Endothelial cell (in vitro differentiated cells): ENCODE data around the gene LRBA. TPM values are rescaled to one million over a fixed set of nuclear protein-coding genes. Genes with fewer than 3 reads are reported as not detected.

ENCODE experiments used
- DNase-seq: peaks from one replicate; pipeline ENCODE4 v3.0.0; 2021; ENCODE audit warnings: low spot score
- H3K27ac Mint-ChIP-seq: one replicate; pipeline ENCODE4 v1.8.0; 2021; ENCODE audit warnings: mixed read lengths, inconsistent platforms; ENCODE audit not compliant: unreplicated experiment
- H3K27me3 Mint-ChIP-seq: one replicate; pipeline ENCODE4 v1.8.0; 2021; ENCODE audit warnings: mild to moderate bottlenecking, moderate library complexity, mixed read lengths, inconsistent platforms; ENCODE audit not compliant: unreplicated experiment
- H3K36me3 Mint-ChIP-seq: one replicate; pipeline ENCODE4 v1.8.0; 2021; ENCODE audit warnings: mild to moderate bottlenecking, low read depth, mixed read lengths, inconsistent platforms; ENCODE audit not compliant: unreplicated experiment
- H3K4me1 Mint-ChIP-seq: one replicate; pipeline ENCODE4 v1.8.0; 2021; ENCODE audit warnings: mild to moderate bottlenecking, mixed read lengths, inconsistent platforms; ENCODE audit not compliant: unreplicated experiment
- H3K4me3 Mint-ChIP-seq: one replicate; pipeline ENCODE4 v1.8.0; 2021; ENCODE audit warnings: mild to moderate bottlenecking, mixed read lengths, inconsistent platforms; ENCODE audit not compliant: unreplicated experiment
- H3K9me3 Mint-ChIP-seq: one replicate; pipeline ENCODE4 v1.8.0; 2021; ENCODE audit warnings: mixed read lengths, inconsistent platforms; ENCODE audit not compliant: unreplicated experiment
- total RNA-seq: library from RNA; stranded (reverse); fragmentation: NEBNext Ultra II Directional; extraction: Animal tissue kit (Norgen Biotek cat#: 25700); gene quantifications from one replicate; pipeline ENCODE4 v1.2.1, GENCODE V29; 2021; ENCODE audit not compliant: unreplicated experiment
- TF ChIP-seq, protein P1 (sequence below): fragments of 200-600 bp; sonication (generic); IDR thresholded peaks from one replicate; pipeline ENCODE4 v1.5.0; 2021; ENCODE audit warnings: antibody characterized with exemption; ENCODE audit not compliant: unreplicated experiment

Gene LRBA
- total RNA-seq, 1 donor from 2014 or later = 44.3 TPM

DNA sequence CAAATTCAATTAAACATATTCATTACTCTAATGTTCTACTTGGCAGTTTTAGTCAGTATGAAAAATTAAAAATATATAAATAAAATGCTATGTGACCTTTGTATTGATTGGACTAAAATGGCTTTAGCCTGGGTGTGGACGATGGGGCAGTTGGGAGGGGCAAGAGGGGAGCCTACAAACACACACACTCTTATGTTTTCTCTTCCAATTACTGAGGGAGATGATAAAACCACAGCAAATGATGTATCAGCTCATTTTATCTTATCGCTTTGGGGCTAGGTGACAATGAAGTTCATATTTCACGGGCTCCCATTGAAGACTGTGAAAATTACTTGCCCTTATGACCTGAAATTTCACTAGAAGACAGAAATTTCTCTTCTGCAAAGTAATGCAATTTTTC is 517.5 kb downstream of the LRBA start:
- H3K4me3 Mint-ChIP-seq = no peak overlapping the region
- H3K9me3 Mint-ChIP-seq = no peaks in the 10 kb centered on the region
- no peak for DNase-seq
- peaks cover 1% of the 10 kb centered on the region for H3K27me3 Mint-ChIP-seq
- no peak overlapping the region for H3K27ac Mint-ChIP-seq
- peaks cover 3% of the 10 kb centered on the region for H3K4me1 Mint-ChIP-seq
- TF ChIP-seq, protein P1, sequence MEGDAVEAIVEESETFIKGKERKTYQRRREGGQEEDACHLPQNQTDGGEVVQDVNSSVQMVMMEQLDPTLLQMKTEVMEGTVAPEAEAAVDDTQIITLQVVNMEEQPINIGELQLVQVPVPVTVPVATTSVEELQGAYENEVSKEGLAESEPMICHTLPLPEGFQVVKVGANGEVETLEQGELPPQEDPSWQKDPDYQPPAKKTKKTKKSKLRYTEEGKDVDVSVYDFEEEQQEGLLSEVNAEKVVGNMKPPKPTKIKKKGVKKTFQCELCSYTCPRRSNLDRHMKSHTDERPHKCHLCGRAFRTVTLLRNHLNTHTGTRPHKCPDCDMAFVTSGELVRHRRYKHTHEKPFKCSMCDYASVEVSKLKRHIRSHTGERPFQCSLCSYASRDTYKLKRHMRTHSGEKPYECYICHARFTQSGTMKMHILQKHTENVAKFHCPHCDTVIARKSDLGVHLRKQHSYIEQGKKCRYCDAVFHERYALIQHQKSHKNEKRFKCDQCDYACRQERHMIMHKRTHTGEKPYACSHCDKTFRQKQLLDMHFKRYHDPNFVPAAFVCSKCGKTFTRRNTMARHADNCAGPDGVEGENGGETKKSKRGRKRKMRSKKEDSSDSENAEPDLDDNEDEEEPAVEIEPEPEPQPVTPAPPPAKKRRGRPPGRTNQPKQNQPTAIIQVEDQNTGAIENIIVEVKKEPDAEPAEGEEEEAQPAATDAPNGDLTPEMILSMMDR = no peak
- H3K36me3 Mint-ChIP-seq = peaks cover 10% of the 10 kb centered on the region

DNA sequence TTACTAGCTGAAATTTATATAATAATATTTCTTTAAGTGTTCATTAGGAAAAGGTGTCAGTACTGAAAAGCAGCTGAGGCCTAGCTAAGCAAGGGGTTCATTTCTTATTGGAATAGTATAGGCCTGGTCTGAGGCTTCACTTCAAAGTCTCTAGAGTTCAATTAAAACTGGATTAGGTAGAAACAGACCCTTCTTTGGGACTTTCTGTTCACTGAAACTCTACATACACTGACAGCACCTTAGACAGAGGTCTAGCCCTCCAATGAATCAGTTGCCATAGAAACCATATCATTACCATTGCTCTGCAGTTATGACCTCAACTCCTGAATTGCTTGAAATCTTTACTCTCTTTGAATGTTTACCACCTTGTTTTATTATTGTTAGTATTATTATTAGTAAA is 519.5 kb downstream of the LRBA start:
- TF ChIP-seq, protein P1 = no peak
- Mint-ChIP-seq H3K27me3 (peaks cover 1% of the 10 kb centered on the region), H3K4me3 (no peak overlapping the region)

DNA sequence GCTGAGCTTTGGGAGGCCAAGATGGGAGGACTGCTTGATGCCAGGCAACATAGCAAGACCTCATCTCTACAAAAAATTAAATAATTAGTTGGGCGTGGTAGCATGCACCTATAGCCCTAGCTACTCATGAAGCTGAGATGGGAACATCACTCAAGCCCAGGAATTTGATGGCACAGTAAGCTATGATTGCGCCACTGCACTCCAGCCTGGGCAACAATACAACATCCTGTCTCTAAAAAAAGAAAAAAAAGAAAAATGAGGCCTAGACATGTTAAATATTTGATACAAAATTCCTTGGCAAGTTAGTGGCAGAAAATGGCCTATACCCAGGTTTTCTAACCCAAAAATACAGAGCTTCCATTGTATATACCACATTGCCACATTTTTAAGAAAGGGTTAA is 521.2 kb downstream of the LRBA start:
- Mint-ChIP-seq H3K9me3 (no peaks in the 10 kb centered on the region), H3K4me1 (peaks cover 3% of the 10 kb centered on the region), H3K27me3 (peaks cover 1% of the 10 kb centered on the region), H3K27ac (no peak overlapping the region), H3K36me3 (no peaks in the 10 kb centered on the region), H3K4me3 (no peak overlapping the region)
- TF ChIP-seq, protein P1 = no peak
- DNase-seq = no peak

More for the DNA sequence above, 519.5 kb downstream of the LRBA start:
- no peak overlapping the region for H3K27ac Mint-ChIP-seq
- DNase-seq = no peak
- H3K36me3 Mint-ChIP-seq = no peaks in the 10 kb centered on the region
- H3K4me1 Mint-ChIP-seq = peaks cover 3% of the 10 kb centered on the region
- H3K9me3 Mint-ChIP-seq = no peaks in the 10 kb centered on the region

DNA sequence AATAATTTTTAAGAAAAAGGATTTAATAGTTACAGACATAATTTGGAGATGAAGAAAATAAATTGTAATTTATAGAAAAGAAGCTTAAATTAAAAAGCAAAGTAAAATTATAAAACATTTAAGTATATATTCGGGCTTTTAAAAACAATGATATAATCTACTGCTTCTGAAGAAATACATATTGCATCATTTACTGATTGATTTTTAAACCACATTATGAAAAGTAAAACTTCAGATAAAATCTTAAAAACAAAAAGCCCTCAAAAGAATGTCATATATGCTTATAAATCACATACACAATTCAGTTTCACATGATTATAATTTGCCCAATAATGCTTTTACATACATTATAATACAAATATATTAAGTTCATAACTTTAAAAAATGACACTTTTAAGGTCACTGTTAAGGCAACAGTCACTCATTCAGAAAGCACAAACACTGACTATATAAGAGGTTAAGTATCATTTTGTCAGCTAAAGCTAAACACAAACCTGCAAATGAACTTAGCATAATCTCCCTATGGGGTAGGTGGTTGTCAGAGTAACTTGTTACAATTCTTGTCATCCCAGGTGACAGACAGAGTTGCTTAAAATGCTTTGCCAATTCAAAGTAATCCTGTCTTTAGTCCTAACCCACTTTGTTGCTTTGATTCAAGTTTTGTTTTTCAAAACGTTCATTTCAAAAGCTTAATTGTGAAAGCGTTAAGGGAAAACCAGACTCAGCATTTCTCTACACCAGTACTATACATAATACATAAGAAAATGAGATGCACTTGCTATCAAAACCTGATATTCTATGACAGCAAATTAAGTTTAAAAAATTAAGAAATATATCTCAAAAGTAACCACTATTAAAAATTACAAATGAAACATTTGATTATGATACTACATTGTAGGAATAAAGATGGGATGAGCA is 523.7 kb downstream of the LRBA start:
- TF ChIP-seq, protein P1 = no peak
- DNase-seq = no peak
- Mint-ChIP-seq H3K4me1 (peaks cover 3% of the 10 kb centered on the region), H3K4me3 (no peak overlapping the region), H3K27me3 (peaks cover 1% of the 10 kb centered on the region), H3K36me3 (no peaks in the 10 kb centered on the region), H3K9me3 (no peaks in the 10 kb centered on the region), H3K27ac (no peak overlapping the region)

DNA sequence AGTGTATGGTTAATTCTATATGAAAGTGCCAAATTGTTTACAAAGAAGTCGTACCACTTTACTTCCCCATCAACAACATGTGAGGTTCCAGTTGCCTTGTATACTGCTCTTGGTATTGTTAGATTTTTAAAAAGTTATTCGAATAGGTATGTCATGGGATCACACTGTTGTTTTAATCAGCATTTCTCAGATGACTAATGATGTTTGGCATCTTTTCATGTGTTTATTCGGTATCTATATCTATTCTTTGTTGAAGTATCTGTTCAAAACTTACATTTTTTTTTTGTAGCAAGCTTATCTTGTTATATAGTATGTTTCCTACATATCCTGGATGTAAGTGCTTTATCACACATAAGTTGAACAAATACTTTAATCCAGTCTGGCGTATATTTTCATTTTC is 532.5 kb downstream of the LRBA start:
- no peaks in the 10 kb centered on the region for H3K27me3 Mint-ChIP-seq
- no peak for DNase-seq
- peaks cover 10% of the 10 kb centered on the region for H3K36me3 Mint-ChIP-seq
- TF ChIP-seq, protein P1 = no peak
- H3K4me1 Mint-ChIP-seq = peaks cover 18% of the 10 kb centered on the region
- H3K4me3 Mint-ChIP-seq = no peak overlapping the region
- H3K27ac Mint-ChIP-seq = no peak overlapping the region
- no peaks in the 10 kb centered on the region for H3K9me3 Mint-ChIP-seq
